ENCODE data around the gene ZNF705A. TPM values are rescaled to one million over a fixed set of nuclear protein-coding genes. Genes with fewer than 3 reads are reported as not detected.
"Not testable (repeated sequence)": the region's sequence is repeated elsewhere in the genome, so short reads cannot be mapped to it uniquely, and the experiment has no call there.

Gene ZNF705A
- polyA plus RNA-seq, 1 experiment, result not detected

DNA sequence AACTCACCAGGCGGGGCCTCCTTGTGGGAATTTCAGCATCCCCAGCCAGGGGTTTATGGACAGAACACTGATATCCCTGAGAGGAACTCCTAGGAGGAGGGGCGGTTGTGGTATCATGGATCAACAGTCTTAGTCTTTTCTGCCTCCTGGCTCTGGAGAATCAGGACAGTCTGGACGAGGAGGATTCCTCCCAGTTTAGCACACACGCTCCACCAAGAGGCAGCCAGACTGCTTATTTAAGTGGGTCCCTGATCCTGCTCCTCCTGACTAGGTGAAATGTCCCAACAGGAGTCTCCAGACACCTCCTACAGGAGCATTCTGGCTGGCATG is 10.4 kb upstream of the ZNF705A start:
- no peak for DNase-seq (ENCODE audit: low read depth, low spot score)
- Histone ChIP-seq H3K27me3 (ENCODE audit: control insufficient read depth, insufficient read depth, low read length) (no peaks in the 10 kb centered on the region), H3K9me3 (ENCODE audit: control insufficient read depth, insufficient read depth, low read length) (no peaks in the 10 kb centered on the region), H3K4me3 (ENCODE audit: low read depth, low read length) (peak overlapping the region; percentile 21; the same call in 1 of the 2 replicates), H3K27ac (ENCODE audit: low read depth, low read length) (peak overlapping the region; percentile 66)
- POLR2A ChIA-PET, result no interaction called here
- TF ChIP-seq, protein P1, sequence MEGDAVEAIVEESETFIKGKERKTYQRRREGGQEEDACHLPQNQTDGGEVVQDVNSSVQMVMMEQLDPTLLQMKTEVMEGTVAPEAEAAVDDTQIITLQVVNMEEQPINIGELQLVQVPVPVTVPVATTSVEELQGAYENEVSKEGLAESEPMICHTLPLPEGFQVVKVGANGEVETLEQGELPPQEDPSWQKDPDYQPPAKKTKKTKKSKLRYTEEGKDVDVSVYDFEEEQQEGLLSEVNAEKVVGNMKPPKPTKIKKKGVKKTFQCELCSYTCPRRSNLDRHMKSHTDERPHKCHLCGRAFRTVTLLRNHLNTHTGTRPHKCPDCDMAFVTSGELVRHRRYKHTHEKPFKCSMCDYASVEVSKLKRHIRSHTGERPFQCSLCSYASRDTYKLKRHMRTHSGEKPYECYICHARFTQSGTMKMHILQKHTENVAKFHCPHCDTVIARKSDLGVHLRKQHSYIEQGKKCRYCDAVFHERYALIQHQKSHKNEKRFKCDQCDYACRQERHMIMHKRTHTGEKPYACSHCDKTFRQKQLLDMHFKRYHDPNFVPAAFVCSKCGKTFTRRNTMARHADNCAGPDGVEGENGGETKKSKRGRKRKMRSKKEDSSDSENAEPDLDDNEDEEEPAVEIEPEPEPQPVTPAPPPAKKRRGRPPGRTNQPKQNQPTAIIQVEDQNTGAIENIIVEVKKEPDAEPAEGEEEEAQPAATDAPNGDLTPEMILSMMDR (IDR thresholded peaks at IDR 0.05; ENCODE audit: low read depth, low read length), result no peak
- CTCF ChIA-PET, result interaction anchor here (1.9 kb wide), 1 partner anchor 37 kb away, joined by 11 read pairs; no protein-coding TSS in a partner anchor

DNA sequence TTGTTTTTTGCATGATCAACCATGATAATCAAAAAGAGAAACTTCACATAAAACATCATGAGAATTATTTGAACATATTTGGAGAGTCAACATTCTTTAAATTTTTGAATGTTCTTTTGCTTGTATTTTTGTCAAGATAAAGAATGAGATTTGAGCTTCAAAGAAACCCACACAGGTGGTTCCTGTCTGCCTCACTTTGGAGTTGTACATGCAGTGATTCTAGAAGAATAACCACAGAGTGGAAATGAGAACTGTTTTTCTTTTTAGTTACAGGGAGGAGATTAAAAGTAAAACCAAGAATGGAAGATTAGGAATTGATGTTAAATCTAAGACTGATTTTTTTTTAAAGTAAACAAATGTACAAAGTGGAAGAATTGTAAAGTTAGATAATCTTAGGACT is 2.3 kb upstream of the ZNF705A start:
- ChIA-PET CTCF (interaction anchor here (1.0 to 2.0 kb wide), 4 partner anchors 25 to 160 kb away, joined by 3 to 17 read pairs (median 6); no protein-coding TSS in a partner anchor), POLR2A (no interaction called here)
- TF ChIP-seq, protein P1 (IDR thresholded peaks at IDR 0.05; ENCODE audit: low read depth, low read length), result no peak
- H3K27me3 ChIP-seq (ENCODE audit: control insufficient read depth, insufficient read depth, low read length), result no peaks in the 10 kb centered on the region
- H3K4me3 ChIP-seq (ENCODE audit: low read depth, low read length), result no peak overlapping the region
- H3K27ac ChIP-seq (ENCODE audit: low read depth, low read length), result no peak overlapping the region
- peak; percentile 43 for DNase-seq (ENCODE audit: low read depth, low spot score)
- H3K9me3 ChIP-seq (ENCODE audit: control insufficient read depth, insufficient read depth, low read length), result no peaks in the 10 kb centered on the region

DNA sequence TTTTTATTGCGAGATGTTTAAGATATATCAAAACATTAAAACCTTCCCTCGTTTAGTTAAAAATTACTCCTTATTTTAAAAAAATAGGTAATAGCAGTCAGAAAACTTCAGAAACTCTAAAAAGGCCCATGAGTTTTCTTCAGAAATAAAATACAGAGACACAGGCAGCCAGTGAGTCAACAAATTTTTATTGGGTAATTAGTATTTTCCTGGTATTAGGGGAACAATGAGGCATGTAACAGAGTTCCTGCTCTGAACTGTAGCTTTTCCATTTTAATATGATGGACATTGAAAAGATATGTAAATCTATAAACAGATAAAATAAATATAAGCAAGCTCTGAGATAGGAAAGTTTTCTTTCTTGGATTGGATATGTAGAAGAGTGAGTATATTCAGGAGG is 399 bp upstream of the ZNF705A start:
- Histone ChIP-seq H3K27me3 (ENCODE audit: control insufficient read depth, insufficient read depth, low read length) (no peaks in the 10 kb centered on the region), H3K9me3 (ENCODE audit: control insufficient read depth, insufficient read depth, low read length) (no peaks in the 10 kb centered on the region), H3K27ac (ENCODE audit: low read depth, low read length) (no peak overlapping the region), H3K4me3 (ENCODE audit: low read depth, low read length) (no peak overlapping the region)
- TF ChIP-seq, protein P1 (IDR thresholded peaks at IDR 0.05; ENCODE audit: low read depth, low read length), result no peak
- no peak for DNase-seq (ENCODE audit: low read depth, low spot score)
- ChIA-PET CTCF (interaction anchor here (2.6 kb wide), 1 partner anchor 48 kb away, joined by 15 read pairs; no protein-coding TSS in a partner anchor), POLR2A (no interaction called here)

DNA sequence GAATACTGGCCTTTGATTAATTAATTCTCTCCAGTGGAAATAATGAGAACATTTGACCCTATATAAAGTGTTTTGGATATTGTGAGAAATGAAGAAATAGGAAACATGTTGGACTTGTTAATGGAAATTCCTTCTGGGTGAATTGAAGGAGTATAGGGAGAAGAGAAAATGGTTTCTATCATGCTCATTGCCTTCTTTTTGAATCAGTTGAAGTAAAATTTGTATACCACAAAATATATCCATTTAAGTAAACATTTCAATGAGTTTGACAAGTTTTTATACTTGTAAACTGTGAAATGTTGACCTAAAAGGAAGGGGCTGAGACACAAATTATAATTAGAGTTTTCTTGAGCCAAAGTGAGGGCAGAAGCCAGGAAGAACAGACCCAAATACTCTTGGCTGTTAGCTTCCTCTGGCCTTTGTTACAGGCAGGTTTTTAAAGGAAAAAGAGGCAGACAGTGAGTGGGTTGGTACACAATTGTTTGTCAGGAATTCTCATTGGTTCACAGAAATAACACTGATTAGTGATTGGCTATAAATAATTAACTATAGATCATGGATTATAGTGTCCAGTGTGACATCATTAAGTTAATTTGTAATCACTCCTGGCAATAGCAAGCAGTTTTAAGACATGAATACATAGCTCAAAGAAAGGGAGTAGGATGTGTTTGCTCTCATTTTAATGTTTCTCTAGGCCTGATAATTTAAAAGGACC is 826 bp downstream of the ZNF705A start:
- POLR2A ChIA-PET, result no interaction called here
- Histone ChIP-seq H3K4me3 (ENCODE audit: low read depth, low read length) (no peak overlapping the region), H3K27me3 (ENCODE audit: control insufficient read depth, insufficient read depth, low read length) (no peaks in the 10 kb centered on the region), H3K27ac (ENCODE audit: low read depth, low read length) (peak overlapping the region; percentile 74), H3K9me3 (ENCODE audit: control insufficient read depth, insufficient read depth, low read length) (no peaks in the 10 kb centered on the region)
- DNase-seq (ENCODE audit: low read depth, low spot score), result no peak
- TF ChIP-seq, protein P1 (IDR thresholded peaks at IDR 0.05; ENCODE audit: low read depth, low read length), result no peak
- CTCF ChIA-PET, result interaction anchor here (1.3 to 2.6 kb wide), 3 partner anchors 49 to 80 kb away, joined by 3 to 15 read pairs (median 3); no protein-coding TSS in a partner anchor

DNA sequence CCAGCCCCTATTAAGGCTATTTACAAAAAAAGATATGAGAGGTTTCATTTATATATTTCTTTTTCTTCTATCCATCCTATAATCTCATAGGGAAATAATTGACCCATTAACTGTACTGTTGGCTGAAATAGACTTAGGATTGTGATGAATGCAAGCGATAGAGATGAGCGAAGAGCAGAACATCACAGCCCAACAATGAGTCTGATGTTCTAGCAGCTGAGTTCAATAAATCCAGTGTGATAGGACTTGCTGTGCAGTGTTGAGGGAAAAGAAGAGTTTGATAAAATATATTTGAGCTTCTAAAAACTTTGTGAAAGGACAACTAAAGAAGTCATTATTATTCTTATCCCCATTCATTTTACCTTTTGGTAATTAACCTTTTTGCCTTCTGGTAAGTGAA is 16.1 kb downstream of the ZNF705A start:
- H3K4me3 ChIP-seq (ENCODE audit: low read depth, low read length); POLR2A ChIA-PET; H3K27ac ChIP-seq (ENCODE audit: low read depth, low read length); CTCF ChIA-PET; H3K27me3 ChIP-seq (ENCODE audit: control insufficient read depth, insufficient read depth, low read length); DNase-seq (ENCODE audit: low read depth, low spot score); H3K9me3 ChIP-seq (ENCODE audit: control insufficient read depth, insufficient read depth, low read length): not testable (repeated sequence)

Measured in AG04450 (cell line).